GM18909 (cell line): ENCODE results near the gene ZNF680.
"Not testable (repeated sequence)": the region's sequence is repeated elsewhere in the genome, so short reads cannot be mapped to it uniquely, and the experiment has no call there.

ENCODE experiments used
- ATAC-seq: cut with Tn5 transposase; IDR thresholded peaks from one replicate; pipeline ENCODE4 v1.9.1; 2021; ENCODE audit warnings: mild to moderate bottlenecking; ENCODE audit not compliant: unreplicated experiment, poor library complexity

Gene ZNF680

DNA sequence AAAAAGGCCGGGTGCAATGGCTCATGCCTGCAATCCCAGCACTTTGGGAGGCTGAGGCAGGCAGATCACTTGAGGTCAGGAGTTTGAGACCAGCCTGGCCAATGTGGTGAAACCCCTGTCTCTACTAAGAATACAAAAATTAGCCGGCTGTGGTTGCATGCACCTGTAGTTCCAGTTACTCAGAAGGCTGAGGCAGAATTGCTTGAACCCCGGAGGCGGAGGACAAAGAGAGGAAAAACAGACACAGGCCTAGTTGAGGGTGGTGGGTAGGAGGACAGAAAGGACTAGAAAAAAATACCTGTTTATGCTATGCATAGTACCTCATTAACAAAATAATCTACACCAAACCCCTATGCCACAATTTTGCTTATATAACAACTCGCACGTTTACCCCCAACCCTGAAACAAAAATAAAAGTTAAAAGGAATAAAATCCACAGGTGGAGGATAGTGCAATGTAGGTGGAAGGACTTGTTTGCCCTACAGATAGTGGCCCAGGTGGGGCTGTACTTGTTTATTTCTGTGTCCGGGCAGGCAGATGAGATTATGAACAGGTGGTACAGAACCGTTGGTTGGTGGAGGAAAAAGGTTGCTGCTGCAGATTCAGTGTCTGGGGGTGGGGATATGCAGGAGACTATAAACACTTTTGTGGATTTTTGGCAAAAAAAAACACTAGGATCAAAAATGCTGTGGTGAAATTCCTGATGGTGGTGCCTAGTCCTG lies 5.1 kb downstream of the ZNF680 start:
- ATAC-seq = no peak

DNA sequence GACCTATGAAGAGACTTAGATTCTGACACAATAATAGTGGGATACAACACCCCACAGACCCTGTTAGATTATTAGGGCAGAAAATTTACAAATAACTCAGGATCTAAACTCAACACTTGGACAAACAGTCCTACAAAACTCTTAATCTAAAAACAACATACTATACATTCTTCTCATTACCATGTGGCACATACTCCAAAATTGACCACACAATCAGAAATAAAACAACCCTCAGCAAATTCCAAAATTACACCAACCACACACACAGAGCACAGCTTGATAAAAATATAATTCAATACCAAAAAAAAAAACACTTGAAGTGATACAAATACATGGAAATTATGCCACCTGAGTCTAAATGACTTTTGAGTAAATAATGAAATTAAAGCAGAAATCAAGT lies 7.8 kb downstream of the ZNF680 start:
- ATAC-seq = no peak

GRCh38 chr7:64554188-64554587 lies 8.7 kb downstream of the ZNF680 start:
- ATAC-seq = not testable (repeated sequence)

- ATAC-seq = no peak
Observed at GRCh38 chr7:64551375-64552142, 11.3 kb downstream of the ZNF680 start.

- ATAC-seq = no peak
Observed at GRCh38 chr7:64544010-64544409, 18.9 kb downstream of the ZNF680 start.

DNA sequence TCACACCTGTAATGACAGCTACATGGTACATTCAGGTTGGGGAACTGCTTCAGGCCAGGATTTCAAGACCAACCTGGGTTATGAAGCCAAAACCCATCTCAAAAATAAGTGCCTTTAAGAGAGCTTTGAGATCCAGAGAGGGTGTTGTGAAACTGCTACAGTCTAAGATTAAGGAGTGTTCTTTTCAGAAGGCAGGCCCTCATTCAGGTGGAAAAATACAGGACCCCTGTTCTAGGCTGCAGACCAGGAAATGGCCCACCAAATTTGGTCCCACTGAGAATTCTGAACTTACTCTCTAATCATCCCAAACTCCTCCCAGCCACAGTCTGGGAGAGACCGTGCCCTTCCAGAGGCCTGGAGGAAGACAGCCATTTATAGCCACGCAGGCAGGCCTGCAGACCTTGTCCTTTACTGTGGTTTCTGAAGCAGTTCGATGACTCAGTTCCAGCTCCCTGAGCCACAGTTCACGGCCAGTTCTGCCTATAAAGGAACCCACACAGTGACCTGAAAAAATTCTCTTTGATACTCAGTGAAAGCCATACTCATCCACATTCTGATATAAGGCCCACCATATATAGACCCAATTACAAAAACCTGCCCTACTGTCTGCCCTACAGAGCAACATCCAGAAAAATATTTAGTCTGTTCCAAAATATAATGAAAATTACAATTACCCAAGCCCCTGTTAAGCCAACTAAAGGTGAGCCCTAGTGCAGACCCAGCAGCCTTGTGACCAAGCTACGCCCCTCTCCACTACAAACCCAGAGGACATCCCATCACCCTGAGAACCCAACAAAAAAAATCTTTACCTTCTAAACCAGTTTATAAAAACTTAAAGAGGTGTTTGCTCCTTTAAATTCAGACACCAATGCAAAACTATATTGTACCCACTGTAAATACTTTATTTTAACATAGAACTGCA lies 21.2 kb downstream of the ZNF680 start:
- no peak for ATAC-seq

- ATAC-seq = no peak
Observed at GRCh38 chr7:64533756-64534155, 29.1 kb downstream of the ZNF680 start.

DNA sequence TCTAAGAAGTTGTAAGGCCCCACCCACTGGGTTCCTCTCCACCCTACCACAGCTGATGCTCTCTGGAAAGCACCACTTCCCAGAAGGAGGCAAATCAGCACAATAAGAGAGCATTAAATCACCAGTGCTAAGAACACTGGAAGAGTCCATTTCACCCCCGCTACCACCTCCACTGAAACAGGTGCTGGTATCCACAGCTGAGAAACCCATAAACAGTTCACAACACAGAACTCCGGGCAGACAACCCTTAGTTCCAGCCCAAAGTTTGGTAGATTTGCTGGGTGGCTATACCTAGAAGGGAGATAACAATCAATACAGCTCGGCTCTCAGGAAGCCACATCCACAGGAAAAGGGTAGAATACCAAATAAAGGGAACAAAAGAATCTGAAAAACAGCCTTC lies 34.1 kb downstream of the ZNF680 start:
- ATAC-seq = no peak

GRCh38 chr7:64521409-64521984 lies 41.4 kb downstream of the ZNF680 start:
- ATAC-seq = no peak

DNA sequence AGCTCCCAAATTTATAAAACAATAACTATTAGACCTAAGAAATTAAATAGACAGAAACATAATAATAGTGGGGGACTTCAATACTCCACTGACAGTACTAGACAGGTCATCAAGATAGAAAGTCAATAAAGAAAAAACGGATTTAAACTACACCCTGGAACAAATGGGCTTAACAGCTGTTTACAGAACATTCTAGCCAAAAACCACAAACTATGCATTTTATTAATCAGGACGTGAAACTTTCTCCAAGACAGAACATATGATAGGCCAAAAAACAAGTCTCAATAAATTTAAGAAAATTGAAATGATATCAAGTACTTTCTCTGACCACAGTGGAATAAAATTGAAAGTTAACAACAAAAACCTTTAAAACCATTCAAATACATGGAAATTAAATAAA lies 46.4 kb downstream of the ZNF680 start:
- no peak for ATAC-seq

- ATAC-seq = no peak
Observed at GRCh38 chr7:64515781-64516180, 47.1 kb downstream of the ZNF680 start.

DNA sequence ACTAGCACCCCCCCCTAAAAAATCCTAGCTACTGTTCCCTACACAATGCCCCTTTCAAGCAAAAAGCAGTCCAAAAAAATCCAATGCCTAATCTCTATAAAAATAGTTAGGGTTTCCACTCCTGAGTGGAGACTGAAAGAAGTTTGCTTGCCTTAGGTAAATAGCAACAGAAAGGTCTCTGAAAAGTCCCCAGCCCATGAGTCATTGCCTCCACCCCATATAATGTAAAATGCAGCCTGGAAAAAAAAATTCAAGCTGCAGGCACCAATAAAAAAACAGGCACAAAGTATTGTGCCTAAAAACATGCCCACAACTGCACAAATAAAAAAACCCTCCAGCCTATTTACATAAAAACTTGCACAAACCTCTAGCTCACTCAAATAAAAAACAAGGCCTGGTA lies 47.5 kb downstream of the ZNF680 start:
- ATAC-seq = no peak

- ATAC-seq = no peak
Observed at GRCh38 chr7:64509583-64509982, 53.3 kb downstream of the ZNF680 start.

DNA sequence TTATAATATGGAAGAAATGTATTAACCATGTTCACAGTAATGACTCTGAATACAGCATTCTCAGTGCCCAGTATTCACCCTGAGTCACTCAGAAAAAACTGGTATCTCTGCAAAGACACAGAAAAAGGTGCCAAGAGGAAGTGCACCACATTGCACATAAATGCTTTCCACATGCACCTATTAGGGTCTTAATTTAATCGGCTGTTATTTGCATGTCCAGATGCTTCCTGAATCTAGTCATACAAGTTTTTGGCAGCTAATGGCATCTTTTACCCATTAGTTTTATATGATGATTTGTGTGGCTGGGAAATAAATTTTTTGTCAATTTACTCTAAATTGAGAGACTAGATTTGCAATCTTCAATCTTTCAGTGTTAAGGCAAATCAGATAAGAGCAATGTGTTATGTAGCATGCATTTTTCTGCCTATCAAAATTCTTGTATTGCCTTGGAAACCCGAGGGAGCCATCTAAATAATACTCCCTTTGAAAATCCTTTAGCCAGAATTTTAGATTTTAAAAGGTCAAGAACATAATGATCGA lies 58.2 kb downstream of the ZNF680 start:
- no peak for ATAC-seq

DNA sequence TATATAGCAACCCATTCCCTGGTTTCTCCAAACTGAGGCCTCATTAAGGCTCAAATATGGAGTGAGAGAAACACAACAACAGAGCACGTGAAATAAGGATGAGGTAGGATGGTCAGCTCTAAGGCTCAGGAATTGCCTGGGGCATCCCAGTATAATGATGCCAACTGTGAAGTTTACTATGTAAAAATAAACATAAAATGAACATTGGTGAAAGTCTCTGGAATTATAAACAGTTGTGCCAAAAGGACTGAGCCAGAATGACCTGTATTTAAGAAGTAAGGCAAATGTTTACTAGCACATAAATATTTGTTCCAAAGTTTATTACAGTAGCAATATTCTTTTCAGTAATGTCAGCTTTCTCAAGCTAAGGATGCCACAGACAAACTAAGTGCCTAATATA lies 64.6 kb downstream of the ZNF680 start:
- no peak for ATAC-seq

DNA sequence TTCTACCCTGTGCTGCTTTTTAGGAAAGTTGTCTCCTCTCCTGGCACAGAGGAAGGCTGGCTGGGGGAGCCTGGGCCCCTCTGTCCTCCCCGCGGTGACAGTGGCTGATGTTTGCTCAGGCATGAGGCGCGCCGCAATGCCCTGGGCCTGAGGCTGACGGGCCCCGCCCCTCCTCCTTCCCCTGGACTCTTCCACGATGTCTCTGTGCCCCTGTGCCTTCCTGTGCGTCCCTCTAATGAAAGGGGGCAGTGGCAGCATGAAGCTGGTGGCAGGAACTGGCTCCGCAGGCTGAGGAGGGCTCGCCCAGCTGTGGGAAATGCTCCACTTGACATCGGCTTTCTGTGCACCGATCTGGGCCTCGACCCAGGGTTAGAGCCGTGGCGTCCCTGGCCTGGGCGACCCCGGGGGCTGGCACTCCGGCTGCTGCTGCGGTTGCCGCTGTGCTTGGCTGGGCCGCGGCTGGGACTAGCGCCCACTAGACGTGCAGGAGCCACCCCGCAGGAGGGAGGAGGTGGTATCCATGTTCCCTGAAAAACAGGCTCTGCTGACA lies 67.9 kb downstream of the ZNF680 start:
- ATAC-seq = no peak

- no peak for ATAC-seq
Observed at GRCh38 chr7:64485623-64486022, 77.2 kb downstream of the ZNF680 start.
